ENCODE measurements around the gene PET100. TPM values are rescaled to one million over a fixed set of nuclear protein-coding genes. Genes with fewer than 3 reads are reported as not detected.

Gene PET100
- total RNA-seq, 6 experiments from 2014 or later = 82.1 to 138 (median 110) TPM

- no peak overlapping the region for H3K27ac Mint-ChIP-seq
- H3K36me3 Mint-ChIP-seq (ENCODE audit: low read depth) = no peaks in the 10 kb centered on the region
- H3K27me3 Mint-ChIP-seq (ENCODE audit: insufficient read depth) = peaks cover 19% of the 10 kb centered on the region
- TF ChIP-seq, protein P1, sequence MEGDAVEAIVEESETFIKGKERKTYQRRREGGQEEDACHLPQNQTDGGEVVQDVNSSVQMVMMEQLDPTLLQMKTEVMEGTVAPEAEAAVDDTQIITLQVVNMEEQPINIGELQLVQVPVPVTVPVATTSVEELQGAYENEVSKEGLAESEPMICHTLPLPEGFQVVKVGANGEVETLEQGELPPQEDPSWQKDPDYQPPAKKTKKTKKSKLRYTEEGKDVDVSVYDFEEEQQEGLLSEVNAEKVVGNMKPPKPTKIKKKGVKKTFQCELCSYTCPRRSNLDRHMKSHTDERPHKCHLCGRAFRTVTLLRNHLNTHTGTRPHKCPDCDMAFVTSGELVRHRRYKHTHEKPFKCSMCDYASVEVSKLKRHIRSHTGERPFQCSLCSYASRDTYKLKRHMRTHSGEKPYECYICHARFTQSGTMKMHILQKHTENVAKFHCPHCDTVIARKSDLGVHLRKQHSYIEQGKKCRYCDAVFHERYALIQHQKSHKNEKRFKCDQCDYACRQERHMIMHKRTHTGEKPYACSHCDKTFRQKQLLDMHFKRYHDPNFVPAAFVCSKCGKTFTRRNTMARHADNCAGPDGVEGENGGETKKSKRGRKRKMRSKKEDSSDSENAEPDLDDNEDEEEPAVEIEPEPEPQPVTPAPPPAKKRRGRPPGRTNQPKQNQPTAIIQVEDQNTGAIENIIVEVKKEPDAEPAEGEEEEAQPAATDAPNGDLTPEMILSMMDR (IDR thresholded peaks at IDR 0.05) = peak; percentile 99
- no peaks in the 10 kb centered on the region for H3K9me3 Mint-ChIP-seq
- peaks cover 10% of the 10 kb centered on the region for H3K4me1 Mint-ChIP-seq (ENCODE audit: low read depth)
- DNase-seq = peak; percentile 44
- H3K4me3 Mint-ChIP-seq = peak overlapping the region; percentile 68
Observed at GRCh38 chr19:7652061-7652641, 22.6 kb downstream of the PET100 start.

GRCh38 chr19:7654401-7654800 lies 24.8 kb downstream of the PET100 start:
- Mint-ChIP-seq H3K36me3 (ENCODE audit: low read depth) (no peaks in the 10 kb centered on the region), H3K9me3 (no peaks in the 10 kb centered on the region), H3K4me1 (ENCODE audit: low read depth) (peaks cover 10% of the 10 kb centered on the region), H3K27ac (no peak overlapping the region), H3K27me3 (ENCODE audit: insufficient read depth) (peaks cover 25% of the 10 kb centered on the region), H3K4me3 (no peak overlapping the region)
- DNase-seq = peak; percentile 50
- TF ChIP-seq, protein P1 (IDR thresholded peaks at IDR 0.05) = no peak

- Mint-ChIP-seq H3K4me1 (ENCODE audit: low read depth) (peaks cover 10% of the 10 kb centered on the region), H3K36me3 (ENCODE audit: low read depth) (no peaks in the 10 kb centered on the region), H3K27me3 (ENCODE audit: insufficient read depth) (peaks cover 30% of the 10 kb centered on the region), H3K9me3 (no peaks in the 10 kb centered on the region), H3K27ac (no peak overlapping the region), H3K4me3 (no peak overlapping the region)
- TF ChIP-seq, protein P1 (IDR thresholded peaks at IDR 0.05) = no peak
- DNase-seq = no peak
Observed at GRCh38 chr19:7655581-7655980, 26.0 kb downstream of the PET100 start.

- Mint-ChIP-seq H3K4me1 (ENCODE audit: low read depth) (peaks cover 7% of the 10 kb centered on the region), H3K9me3 (no peaks in the 10 kb centered on the region), H3K27ac (no peak overlapping the region), H3K36me3 (ENCODE audit: low read depth) (no peaks in the 10 kb centered on the region), H3K4me3 (no peak overlapping the region), H3K27me3 (ENCODE audit: insufficient read depth) (peaks cover 32% of the 10 kb centered on the region)
- TF ChIP-seq, protein P1 (IDR thresholded peaks at IDR 0.05) = no peak
- DNase-seq = no peak
Observed at GRCh38 chr19:7657131-7657751, 27.6 kb downstream of the PET100 start.

GRCh38 chr19:7658219-7658686 lies 28.7 kb downstream of the PET100 start:
- Mint-ChIP-seq H3K4me1 (ENCODE audit: low read depth) (no peaks in the 10 kb centered on the region; the same call in 1 of the 2 replicates), H3K9me3 (no peaks in the 10 kb centered on the region), H3K27me3 (ENCODE audit: insufficient read depth) (peaks cover 36% of the 10 kb centered on the region), H3K27ac (no peak overlapping the region), H3K4me3 (no peak overlapping the region), H3K36me3 (ENCODE audit: low read depth) (no peaks in the 10 kb centered on the region)
- DNase-seq = no peak
- TF ChIP-seq, protein P1 (IDR thresholded peaks at IDR 0.05) = no peak
